K562 (cell line): Measurements from ENCODE around the gene RCC1. TPM values are rescaled to one million over a fixed set of nuclear protein-coding genes. Genes with fewer than 3 reads are reported as not detected.

Experiments used
- CXXC5 ChIP-seq: fragments of 250-450 bp; sonication (Bioruptor Pico); IDR thresholded peaks from 2 replicates; pipeline ENCODE4 v1.8.0; 2022; ENCODE audit warnings: inconsistent platforms, mild to moderate bottlenecking, moderate library complexity
- FOS ChIP-seq: IDR thresholded peaks from 3 replicates; pipeline ENCODE4 v1.6.1; 2011; ENCODE audit not compliant: insufficient read length; ENCODE audit errors: extremely low read depth
- HDAC6 ChIP-seq: IDR thresholded peaks from 2 replicates; pipeline ENCODE4 v1.6.1; 2012; ENCODE audit warnings: low read depth, mild to moderate bottlenecking, control low read depth, inconsistent platforms, low read length, moderate library complexity
- RBM17 ChIP-seq: fragments of 200-400 bp; formaldehyde crosslinking; IDR thresholded peaks from 2 replicates; pipeline ENCODE4 v1.6.1; 2017; ENCODE audit warnings: low read depth, mild to moderate bottlenecking, low read length, borderline replicate concordance
- SOX6 ChIP-seq: fragments of 450-650 bp; IDR thresholded peaks from 2 replicates; pipeline ENCODE4 v1.6.1; 2014; ENCODE audit warnings: mild to moderate bottlenecking
- SRSF1 ChIP-seq: fragments of 200-400 bp; formaldehyde crosslinking; IDR thresholded peaks from 2 replicates; pipeline ENCODE4 v1.6.1; 2017; ENCODE audit warnings: mild to moderate bottlenecking, low read depth, low read length, moderate library complexity
- ZBTB40 ChIP-seq, 2 experiments: fragments of 450-650 bp in 1 of 2; sonication (generic) in 1 of 2; formaldehyde crosslinking in 1 of 2; IDR thresholded peaks; 2 replicates each; pipeline versions ENCODE4 v1.7.1 to v1.9.0; 2016 to 2022; ENCODE audit warnings: inconsistent platforms in 1 of 2, mild to moderate bottlenecking in 1 of 2, missing genetic modification reagents in 1 of 2
- ZNF24 ChIP-seq: fragments of 450-650 bp; IDR thresholded peaks from 2 replicates; pipeline ENCODE4 v1.6.1; 2016
- ZNF347 ChIP-seq: fragments of 450-650 bp; formaldehyde crosslinking; IDR thresholded peaks from 2 replicates; pipeline ENCODE4 v1.4.0; 2020; ENCODE audit warnings: low read depth, mild to moderate bottlenecking, moderate library complexity
- ZNF444 ChIP-seq: fragments of 250-450 bp; sonication (Bioruptor Pico); IDR thresholded peaks from 2 replicates; pipeline ENCODE4 v1.4.0; 2020; ENCODE audit warnings: mild to moderate bottlenecking, moderate library complexity
- polyA plus RNA-seq, 8 experiments: library from polyadenylated mRNA; depleted of rRNA in 4 of 8; stranded (reverse) in 5 of 8; unstranded in 3 of 8; fragments of >200 nt; fragmentation: Nextera tagmentation in 2 of 8; fragmentation: Illumina TruSeq in 1 of 8; extraction: Ambion mirVana in 2 of 8; extraction: Trizol in 1 of 8; gene quantifications; 2 replicates each; pipeline versions ENCODE4 v1.2.1 to v1.2.3, GENCODE V29; 2011 to 2014; ENCODE audit warnings: inconsistent platforms in 1 of 8, missing spikeins in 1 of 8
- total RNA-seq, 7 experiments: library from RNA; depleted of rRNA in 6 of 7; stranded (reverse); fragments of >200 nt in 6 of 7; fragmentation: Illumina TruSeq in 2 of 7; extraction: Trizol in 2 of 7; gene quantifications; 2 replicates each; pipeline versions ENCODE4 v1.2.1 to v1.2.3, GENCODE V29; 2011 to 2021; ENCODE audit warnings: low replicate concordance in 1 of 7
- TF ChIP-seq, protein P1 (sequence below): conservative IDR thresholded peaks from 2 replicates; pipeline ENCODE4 v1.6.1; 2011; ENCODE audit warnings: low read depth, mild to moderate bottlenecking, low read length; ENCODE audit not compliant: control insufficient read depth
- TF ChIP-seq, protein P2 (sequence below): IDR thresholded peaks from 2 replicates; pipeline ENCODE4 v1.6.1; 2014; ENCODE audit warnings: antibody characterized with exemption
- TF ChIP-seq, protein P3 (sequence below): fragments of 250-450 bp; sonication (Bioruptor Pico); IDR thresholded peaks from 2 replicates; pipeline ENCODE4 v1.5.0; 2021; ENCODE audit warnings: mild to moderate bottlenecking, borderline replicate concordance

RCC1 gene
- total and polyA plus RNA-seq, 9 of the 15 experiments (the other 6 are each of a cell fraction or from before 2014, with no cell fraction given) = 16.4 to 202 (median 107) TPM

- TF ChIP-seq ZBTB40 (IDR thresholded peaks at IDR 0.05) (no peak), ZBTB40 (CRISPR knock-in tag; IDR thresholded peaks at IDR 0.05) (no peak), FOS (no peak), RBM17 (no peak), SOX6 (no peak), CXXC5 (CRISPR knock-in tag) (0 out of 2 replicates have a peak, but pooled peaks have one; percentile 8), ZNF347 (CRISPR knock-in tag) (peak; percentile 63), SRSF1 (no peak), ZNF24 (no peak), ZNF444 (CRISPR knock-in tag) (peak; percentile 49), HDAC6 (no peak)
- TF ChIP-seq, protein P1, sequence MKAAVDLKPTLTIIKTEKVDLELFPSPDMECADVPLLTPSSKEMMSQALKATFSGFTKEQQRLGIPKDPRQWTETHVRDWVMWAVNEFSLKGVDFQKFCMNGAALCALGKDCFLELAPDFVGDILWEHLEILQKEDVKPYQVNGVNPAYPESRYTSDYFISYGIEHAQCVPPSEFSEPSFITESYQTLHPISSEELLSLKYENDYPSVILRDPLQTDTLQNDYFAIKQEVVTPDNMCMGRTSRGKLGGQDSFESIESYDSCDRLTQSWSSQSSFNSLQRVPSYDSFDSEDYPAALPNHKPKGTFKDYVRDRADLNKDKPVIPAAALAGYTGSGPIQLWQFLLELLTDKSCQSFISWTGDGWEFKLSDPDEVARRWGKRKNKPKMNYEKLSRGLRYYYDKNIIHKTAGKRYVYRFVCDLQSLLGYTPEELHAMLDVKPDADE = peak; percentile 73
- TF ChIP-seq, protein P2, sequence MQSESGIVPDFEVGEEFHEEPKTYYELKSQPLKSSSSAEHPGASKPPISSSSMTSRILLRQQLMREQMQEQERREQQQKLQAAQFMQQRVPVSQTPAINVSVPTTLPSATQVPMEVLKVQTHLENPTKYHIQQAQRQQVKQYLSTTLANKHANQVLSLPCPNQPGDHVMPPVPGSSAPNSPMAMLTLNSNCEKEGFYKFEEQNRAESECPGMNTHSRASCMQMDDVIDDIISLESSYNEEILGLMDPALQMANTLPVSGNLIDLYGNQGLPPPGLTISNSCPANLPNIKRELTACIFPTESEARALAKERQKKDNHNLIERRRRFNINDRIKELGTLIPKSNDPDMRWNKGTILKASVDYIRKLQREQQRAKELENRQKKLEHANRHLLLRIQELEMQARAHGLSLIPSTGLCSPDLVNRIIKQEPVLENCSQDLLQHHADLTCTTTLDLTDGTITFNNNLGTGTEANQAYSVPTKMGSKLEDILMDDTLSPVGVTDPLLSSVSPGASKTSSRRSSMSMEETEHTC = no peak
- TF ChIP-seq, protein P3, sequence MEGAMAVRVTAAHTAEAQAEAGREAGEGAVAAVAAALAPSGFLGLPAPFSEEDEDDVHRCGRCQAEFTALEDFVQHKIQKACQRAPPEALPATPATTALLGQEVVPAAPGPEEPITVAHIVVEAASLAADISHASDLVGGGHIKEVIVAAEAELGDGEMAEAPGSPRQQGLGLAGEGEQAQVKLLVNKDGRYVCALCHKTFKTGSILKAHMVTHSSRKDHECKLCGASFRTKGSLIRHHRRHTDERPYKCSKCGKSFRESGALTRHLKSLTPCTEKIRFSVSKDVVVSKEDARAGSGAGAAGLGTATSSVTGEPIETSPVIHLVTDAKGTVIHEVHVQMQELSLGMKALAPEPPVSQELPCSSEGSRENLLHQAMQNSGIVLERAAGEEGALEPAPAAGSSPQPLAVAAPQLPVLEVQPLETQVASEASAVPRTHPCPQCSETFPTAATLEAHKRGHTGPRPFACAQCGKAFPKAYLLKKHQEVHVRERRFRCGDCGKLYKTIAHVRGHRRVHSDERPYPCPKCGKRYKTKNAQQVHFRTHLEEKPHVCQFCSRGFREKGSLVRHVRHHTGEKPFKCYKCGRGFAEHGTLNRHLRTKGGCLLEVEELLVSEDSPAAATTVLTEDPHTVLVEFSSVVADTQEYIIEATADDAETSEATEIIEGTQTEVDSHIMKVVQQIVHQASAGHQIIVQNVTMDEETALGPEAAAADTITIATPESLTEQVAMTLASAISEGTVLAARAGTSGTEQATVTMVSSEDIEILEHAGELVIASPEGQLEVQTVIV = no peak
These were observed 4.6 kb downstream of the RCC1 start (continued) for GRCh38 chr1:28510273-28510969.
